HG03565 (cell line): Measurements from ENCODE around the gene SULT2B1.
"Not testable (repeated sequence)": the region's sequence is repeated elsewhere in the genome, so short reads cannot be mapped to it uniquely, and the experiment has no call there.

ENCODE experiments used
- ATAC-seq: cut with Tn5 transposase; IDR thresholded peaks from one replicate; pipeline ENCODE4 v1.9.1; 2021; ENCODE audit warnings: mild to moderate bottlenecking, moderate library complexity; ENCODE audit not compliant: unreplicated experiment

The SULT2B1 gene

GRCh38 chr19:48556825-48557224 is 4.9 kb downstream of the SULT2B1 start:
- ATAC-seq = no peak

- no peak for ATAC-seq
Measured at GRCh38 chr19:48558018-48558684, 6.2 kb downstream of the SULT2B1 start.

- no peak for ATAC-seq
Measured at GRCh38 chr19:48560095-48560530, 8.1 kb downstream of the SULT2B1 start.

- ATAC-seq = no peak
Measured at GRCh38 chr19:48561412-48561811, 9.4 kb downstream of the SULT2B1 start.

- ATAC-seq = no peak
Measured at GRCh38 chr19:48565090-48565489, 13.1 kb downstream of the SULT2B1 start.

GRCh38 chr19:48568345-48568886 is 16.4 kb downstream of the SULT2B1 start:
- no peak for ATAC-seq

GRCh38 chr19:48569814-48570213 is 17.8 kb downstream of the SULT2B1 start:
- no peak for ATAC-seq

- no peak for ATAC-seq
Measured at GRCh38 chr19:48571378-48572162, 19.6 kb downstream of the SULT2B1 start.

GRCh38 chr19:48573163-48573505 is 21.2 kb downstream of the SULT2B1 start:
- ATAC-seq = no peak

GRCh38 chr19:48575931-48576622 is 24.1 kb downstream of the SULT2B1 start:
- ATAC-seq = no peak

GRCh38 chr19:48577908-48578307 is 25.9 kb downstream of the SULT2B1 start:
- ATAC-seq = not testable (repeated sequence)

- ATAC-seq = no peak
Measured at GRCh38 chr19:48578891-48579290, 26.9 kb downstream of the SULT2B1 start.

- no peak for ATAC-seq
Measured at GRCh38 chr19:48582168-48582567, 30.2 kb downstream of the SULT2B1 start.

- no peak for ATAC-seq
Measured at GRCh38 chr19:48587387-48587786, 35.4 kb downstream of the SULT2B1 start.

GRCh38 chr19:48588670-48589401 is 36.9 kb downstream of the SULT2B1 start:
- ATAC-seq = peak; percentile 49

GRCh38 chr19:48591021-48591420 is 39.0 kb downstream of the SULT2B1 start:
- no peak for ATAC-seq

GRCh38 chr19:48595171-48595570 is 43.2 kb downstream of the SULT2B1 start:
- ATAC-seq = no peak

GRCh38 chr19:48595833-48596232 is 43.9 kb downstream of the SULT2B1 start:
- ATAC-seq = no peak

GRCh38 chr19:48596237-48596636 is 44.3 kb downstream of the SULT2B1 start:
- ATAC-seq = no peak

GRCh38 chr19:48596679-48597465 is 44.9 kb downstream of the SULT2B1 start:
- no peak for ATAC-seq
